GM18867 (cell line): ENCODE data around the gene RHD.
"Not testable (repeated sequence)": the region's sequence is repeated elsewhere in the genome, so short reads cannot be mapped to it uniquely, and the experiment has no call there.

Experiments
- ATAC-seq: cut with Tn5 transposase; IDR thresholded peaks from one replicate; pipeline ENCODE4 v1.9.1; 2021; ENCODE audit warnings: mild to moderate bottlenecking, moderate library complexity; ENCODE audit not compliant: unreplicated experiment

RHD gene

DNA sequence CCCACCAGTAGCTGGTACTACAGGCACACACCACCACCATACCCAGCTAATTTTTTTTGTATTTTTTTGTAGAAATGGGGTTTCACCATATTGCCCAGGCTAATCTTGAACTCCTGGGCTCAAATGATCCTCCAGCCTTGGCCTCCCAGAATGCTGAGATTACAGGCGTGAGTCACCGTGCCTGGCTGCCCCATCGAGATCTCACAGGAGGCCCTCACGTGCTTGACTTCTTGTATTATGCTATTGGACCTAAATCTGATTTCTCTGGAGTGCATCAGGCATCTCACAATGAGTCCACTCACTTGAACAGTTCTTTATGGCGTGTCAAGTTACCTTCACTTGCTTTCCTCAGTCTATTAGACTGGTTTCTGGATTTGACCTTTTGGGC is 15.7 kb upstream of the RHD start:
- ATAC-seq: no peak

DNA sequence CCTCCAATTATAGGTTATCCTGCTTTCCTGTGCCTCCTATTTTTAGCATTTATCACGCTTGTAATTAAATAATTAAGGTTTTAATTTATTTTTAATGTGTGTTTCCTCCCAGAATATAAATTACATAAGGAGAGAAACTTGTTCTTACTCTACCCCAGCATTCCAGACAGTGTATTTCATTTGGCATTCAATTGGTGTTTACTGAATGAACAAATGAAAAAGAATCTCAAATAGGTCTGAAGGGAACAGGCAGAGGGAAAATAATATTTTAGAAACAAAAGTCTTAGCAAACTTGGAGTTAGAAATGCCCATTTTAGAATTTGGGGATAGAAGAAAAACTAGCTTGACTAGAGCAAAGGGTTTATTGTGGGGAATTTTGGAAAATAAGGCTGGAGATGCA is 15.1 kb upstream of the RHD start:
- no peak for ATAC-seq

DNA sequence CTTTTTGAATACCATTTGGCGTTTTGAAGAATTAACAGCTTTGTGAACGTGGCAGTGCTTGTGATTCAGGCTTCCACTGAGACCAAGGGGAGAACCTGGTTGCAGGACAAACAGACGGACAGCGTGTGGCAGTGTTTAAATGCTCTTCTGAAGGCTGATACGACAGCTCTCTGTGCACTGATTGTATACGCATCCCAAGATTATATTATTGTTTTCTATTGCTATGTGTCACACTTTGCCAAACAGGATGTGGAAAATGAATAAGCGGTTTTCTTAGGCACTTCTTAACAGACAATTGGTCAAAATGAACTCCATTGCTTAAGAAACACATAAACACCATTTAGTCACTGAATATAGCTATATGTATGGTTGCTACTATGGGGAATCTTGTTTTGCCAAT is 12.5 kb upstream of the RHD start:
- ATAC-seq: not testable (repeated sequence)

DNA sequence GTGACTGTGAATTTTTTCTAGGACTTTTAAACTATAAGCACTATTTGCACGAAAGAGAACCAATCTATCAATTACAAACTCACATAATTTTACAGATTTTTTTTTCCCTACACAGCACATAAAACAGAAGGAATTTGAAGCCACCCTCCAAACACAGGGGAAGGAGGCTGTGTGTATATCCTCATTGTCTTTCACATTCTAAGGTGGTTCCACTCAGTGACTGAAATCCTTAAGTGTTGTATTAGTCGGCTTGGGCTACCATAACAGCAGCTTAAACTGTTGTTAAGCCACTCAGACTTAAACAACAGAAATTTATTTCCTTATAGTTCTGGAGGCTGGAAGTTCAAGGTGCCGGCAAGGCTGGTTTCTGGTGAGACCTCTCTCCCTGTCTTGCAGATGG is 12.0 kb upstream of the RHD start:
- not testable (repeated sequence) for ATAC-seq

DNA sequence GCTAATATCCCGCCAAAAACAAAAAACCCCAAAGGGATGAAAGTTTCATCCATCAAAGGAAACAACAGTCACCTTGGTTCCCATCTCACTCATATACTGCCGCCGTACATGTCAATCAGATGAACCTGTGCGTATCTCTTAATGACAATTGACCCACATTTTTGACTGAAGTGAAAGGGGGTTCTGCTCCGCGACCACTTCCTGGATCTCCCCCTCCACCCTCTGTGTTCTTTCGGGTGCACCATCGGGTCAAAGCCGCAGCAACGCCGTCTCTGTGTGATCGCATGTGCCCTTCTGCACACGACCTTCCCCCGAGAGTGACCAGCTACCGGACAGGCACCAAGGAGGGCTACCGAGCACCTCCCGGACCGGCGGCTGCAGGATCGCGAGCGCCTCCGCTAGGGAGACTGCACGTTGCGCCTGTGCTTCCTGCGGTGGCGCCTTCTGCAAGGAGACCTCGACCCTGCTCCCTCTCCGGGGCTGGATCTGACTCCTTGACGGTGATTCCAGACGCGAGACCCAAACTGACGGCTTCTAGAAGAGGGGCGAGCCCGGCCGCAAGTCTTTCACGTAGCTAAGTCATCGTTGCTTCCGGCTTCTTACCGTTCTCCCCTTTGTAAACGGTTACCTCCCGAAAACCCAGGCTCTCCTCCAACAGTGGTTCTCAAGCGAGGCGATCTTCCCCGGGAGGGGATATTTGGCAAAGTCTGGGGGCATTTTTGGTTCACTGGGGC is 5.6 kb upstream of the RHD start:
- ATAC-seq: peak; percentile 27

DNA sequence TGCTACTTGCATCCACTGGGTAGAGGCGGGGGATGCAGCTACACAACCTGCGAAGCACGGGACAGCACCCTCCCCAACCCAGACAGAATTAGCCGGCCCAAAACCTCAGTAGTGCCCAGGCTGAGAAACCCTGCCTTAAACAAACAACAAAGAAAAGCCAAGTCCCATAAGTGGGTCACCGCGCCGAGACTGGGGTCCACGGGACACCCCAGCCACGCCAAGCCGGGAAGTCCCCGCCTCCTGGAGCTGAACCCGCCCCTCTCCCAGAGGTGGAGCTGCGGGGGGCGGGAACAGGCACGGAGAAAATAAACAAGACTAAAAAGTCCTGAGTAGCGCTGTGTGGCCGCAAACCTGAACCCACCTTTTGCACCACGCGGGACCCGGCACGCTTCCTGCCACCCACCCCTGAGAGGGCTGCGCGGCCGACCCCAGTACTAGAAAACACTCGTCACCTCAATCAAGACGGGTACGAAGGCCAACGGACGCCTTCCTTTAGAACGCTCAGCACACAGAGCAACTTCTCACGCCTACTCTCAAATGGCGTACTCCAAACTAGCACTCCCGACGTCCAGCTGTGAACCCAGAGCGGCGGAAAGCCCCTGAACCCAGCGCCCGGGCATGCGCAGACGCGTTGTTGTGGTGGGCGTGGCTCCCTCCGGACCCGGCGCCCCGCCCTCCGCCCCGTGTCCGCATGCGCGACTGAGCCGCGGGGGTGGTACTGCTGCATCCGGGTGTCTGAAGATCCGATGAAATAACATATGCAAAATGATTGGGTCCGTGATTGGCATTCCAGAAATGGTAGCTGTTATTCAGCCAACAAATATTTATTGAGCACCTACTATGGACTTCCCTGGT is 4.8 kb upstream of the RHD start:
- ATAC-seq: peak; percentile 76

DNA sequence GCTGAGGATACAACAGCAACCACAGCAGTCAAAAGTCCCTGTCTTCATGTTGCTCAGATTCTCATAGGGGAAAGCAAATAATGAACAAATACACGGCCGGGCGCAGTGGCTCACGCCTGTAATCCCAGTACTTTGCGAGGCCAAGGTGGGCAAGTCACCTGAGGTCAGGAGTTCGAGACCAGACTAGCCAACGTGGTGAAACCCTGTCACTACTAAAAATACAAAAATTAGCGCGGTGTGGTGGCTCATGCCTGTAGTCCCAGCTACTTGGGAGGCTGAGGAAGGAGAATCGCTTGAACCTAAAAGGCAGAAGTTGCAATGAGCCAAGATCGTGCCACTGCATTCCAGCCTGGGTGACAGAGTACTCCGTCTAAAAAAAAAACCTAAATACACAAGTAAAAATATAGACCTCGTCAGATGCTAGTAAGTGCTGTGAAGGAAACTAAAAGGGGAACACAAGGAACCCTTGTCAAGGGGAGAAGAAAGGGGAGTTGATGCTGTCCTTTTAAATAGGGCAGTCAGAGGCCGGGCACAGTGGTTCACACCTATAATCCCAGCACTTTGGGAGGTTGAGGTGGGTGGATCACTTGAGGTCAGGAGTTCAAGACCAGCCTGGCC is 4.1 kb upstream of the RHD start:
- ATAC-seq: not testable (repeated sequence)

DNA sequence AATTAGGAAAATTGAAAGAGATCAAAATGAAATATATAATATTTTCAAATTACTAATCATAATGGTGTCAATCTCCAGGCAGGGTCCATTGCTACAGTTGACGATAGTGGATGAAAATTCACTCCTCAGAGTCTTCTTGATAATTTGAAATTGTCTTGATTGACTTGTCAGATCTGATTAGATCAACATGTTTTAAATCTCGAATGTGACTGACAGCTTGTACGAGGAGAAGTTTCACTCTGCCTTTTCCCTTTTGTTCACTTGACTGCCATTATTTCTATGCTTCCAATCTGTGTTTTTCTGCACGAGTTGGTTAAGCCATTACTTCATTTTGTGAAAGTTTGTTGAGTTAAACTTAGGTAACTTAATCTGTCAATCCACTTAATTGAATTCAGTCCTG is 3.3 kb downstream of the RHD start:
- ATAC-seq: not testable (repeated sequence)

DNA sequence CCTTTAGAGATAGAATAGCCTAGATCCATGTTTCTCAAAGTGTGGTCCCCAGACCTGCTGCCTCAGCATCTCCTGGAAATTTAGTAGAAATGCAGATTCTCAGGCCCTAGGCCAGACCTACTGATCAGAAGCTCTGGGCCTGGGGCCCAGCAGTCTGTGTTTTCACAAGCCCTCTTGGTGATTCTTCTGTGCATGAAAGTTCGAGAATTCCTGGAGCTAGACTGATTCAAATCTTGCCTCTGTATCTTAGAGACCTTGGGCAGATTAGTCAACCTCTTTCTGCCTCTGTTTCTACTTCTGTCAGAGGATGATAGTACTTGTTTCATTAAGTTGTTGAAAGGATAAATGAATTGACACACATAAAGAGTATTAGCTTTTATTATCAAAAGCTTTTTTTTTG is 5.0 kb downstream of the RHD start:
- not testable (repeated sequence) for ATAC-seq

DNA sequence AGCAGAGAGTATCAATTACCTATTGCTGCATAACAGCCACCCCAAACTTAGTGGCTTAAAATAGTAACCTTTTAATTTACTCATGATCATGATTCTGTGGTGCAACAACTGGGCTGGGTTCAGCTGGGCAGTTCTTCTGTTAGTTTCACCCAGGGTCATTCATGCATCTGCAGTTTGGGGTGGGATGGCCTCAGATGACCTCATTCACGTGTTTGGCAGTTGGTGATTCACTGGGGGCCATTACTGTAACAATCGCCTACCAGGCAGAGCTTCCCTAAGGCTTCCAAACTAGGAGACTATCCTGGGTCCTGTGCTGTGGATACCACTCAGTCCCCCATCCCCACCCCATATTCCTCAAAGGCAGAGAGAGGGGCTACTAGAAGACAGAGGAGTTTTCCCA is 6.0 kb downstream of the RHD start:
- ATAC-seq: not testable (repeated sequence)

DNA sequence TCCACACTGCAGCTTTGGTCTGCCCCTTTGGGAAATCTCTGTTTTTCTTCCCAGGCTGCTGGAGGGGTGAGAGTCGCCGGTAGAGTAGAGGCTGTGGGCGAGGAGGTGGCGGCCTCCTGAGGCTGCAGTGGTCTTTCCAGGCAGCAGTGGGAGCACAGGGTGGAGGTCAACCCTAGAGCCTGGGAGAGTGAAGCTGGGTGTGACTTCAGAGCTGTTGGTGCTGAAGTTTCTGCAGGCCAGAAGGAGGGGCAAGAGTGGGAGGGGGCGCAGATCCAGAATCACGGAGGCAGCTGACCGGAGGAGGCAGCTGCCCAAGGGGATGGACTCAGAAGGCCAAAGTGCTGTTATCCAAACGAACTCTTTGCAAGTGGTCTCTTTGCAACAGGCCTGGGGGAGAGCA is 6.5 kb downstream of the RHD start:
- not testable (repeated sequence) for ATAC-seq

DNA sequence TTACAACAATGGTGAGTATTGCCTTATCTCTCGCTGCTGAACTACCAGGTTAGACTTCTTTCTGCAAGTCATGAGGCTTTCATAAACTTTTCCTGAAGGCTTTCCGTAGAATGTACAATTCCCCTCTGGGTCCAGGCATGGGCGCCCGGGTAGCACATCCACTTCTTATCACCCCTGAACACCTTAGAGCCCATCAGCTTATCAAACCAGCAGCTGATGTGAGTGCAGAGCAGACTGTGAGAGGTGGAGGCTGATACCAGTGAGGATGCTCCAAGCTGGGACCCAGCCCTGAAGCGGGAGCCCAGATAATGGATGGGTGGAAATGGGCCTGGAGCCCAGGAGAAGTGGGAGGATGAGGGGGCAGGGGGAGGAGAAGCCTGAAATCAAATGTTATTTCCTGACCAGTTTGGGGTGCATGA is 7.4 kb downstream of the RHD start:
- not testable (repeated sequence) for ATAC-seq

DNA sequence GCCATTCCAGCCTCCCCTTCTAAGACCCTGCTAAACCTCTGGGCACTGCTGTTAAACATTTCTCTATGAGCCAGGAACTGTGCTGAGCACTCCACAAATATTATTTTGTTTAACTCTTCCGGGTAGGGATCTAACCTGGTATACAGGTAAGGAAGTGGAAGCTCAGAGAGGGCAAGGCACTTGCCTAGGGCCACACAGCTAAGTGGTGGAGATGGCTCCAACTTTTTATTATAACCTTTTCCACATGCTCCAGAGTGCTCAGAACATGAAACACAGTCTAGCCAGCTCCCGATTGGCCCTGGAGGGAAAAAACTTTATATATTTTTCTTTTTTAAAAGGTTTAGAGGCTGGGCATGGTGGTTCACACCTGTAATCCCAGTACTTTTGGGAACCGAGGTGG is 13.6 kb downstream of the RHD start:
- ATAC-seq: not testable (repeated sequence)

DNA sequence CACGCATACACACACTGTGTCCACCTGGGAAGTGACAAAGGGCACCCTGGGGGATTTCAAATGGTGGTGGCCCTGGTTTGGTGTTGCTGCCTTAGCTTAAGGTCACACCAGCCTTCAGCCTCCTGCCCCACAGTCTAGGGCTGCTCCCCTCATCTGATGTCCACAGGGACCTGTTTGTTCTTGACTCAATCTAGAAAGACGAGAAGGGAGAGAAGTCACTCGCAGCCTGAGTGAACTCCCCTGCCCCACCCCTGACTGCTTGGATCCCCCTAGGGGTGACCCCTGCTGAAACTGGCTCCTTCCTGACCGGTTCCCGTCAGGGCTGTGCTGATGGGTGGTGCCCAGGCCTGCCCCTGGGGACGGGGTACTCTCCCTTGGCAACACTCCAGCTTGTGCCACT is 14.9 kb downstream of the RHD start:
- not testable (repeated sequence) for ATAC-seq

DNA sequence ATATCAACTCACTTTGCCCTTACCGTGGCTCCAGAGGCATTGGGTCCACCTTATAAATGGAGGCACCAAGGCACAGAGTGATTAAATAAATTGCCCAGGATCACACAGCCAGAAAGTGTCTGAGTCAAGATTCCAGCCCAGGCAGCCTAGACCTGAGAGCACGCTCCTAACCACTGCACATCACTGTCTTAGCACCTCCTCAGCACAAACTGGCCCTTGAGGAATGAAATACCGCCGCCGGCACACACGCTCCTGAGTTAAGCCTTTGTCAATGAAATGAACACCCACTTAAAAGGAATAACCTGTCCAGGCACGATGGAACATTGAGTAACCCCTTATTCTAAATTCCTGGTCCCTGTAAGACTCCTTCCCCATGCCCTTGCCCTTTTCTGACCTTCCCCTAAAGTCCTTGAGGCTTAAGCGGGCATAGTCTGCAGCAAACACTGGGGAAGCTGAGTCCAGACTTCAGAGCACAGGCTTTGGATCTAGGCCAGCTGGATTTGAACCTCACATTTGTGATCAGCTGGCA is 16.3 kb downstream of the RHD start:
- ATAC-seq: not testable (repeated sequence)

DNA sequence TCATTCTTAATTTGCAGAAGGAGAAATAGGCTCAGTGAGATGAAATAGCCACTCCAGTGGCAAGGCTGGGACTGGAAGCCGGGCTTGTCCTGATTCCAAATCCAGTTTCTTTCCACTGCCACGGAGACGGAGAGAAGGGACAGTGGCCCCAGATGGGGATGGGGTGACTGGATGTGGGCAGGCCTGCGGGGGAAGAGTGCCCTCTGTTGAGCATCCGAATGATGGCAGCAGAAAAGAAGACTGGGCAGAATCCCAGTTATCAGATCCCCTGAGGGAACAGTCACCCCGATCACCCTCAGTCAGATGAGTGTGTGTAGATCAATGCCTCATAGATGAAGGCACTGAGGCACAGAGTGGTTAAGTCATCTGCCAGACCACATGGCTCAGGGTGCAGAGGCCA is 17.7 kb downstream of the RHD start:
- ATAC-seq: not testable (repeated sequence)

DNA sequence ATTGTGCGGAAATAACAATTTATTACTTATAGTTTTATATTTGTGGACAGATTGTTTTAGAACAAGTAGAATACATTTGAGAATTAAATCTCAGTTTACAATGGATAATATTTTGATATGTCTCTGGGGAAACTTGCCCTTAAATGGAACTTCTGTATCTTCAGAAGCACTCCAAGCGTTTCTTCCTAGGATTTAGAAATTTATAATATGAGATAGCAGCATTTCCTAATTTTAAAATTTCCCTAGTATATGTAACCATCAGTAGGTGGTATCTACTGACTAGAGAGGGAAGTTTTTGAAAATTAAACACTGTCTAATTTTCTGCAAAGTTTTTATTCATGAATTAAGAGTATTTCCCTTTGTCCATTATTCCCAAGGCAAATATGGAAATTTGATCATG is 21.1 kb downstream of the RHD start:
- not testable (repeated sequence) for ATAC-seq

DNA sequence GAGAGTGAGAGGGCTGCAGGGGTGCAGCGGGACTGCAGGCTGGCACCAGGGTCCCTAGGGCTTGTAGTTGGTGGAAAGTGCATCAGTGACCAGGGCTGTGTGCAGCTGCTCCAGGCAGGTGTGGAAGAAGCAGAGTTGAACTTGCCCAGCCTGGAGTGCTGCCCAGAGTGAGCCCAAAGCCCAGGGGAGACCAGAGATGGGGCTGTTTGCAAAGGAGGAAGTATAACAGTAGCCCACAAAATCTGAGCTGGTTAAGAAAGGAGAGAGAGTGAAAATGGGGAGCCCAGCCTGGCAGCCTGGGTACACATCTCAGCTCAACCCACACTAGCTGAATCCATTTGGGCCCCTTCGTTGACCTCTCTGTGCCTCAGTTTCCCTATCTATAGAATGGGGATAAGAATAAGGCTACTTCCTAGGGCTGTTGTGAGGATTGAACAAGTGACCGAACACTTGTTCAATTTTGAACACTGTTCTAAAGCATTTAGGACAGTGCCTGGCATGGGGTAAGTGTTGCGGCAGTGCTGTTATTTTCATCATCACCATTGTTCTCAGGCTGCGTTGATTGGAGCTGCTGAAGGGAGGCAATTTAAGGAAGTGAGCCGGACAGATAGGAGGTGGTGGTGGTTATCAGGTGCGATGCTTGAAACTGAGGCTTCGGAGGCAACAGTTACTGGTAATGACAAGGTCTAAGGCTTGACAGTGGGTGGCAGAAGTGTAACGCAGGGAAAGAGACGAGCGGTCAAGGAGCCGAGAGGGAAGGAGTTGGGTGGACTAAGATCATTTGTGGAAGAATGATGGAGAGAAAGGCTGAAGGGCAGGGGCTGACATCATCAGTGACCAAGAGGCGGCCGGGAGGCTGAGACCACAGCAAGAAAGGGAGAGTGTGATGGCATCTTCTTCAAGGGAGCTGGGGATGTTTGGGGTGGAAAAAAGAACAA is 22.8 kb downstream of the RHD start:
- ATAC-seq: not testable (repeated sequence)

DNA sequence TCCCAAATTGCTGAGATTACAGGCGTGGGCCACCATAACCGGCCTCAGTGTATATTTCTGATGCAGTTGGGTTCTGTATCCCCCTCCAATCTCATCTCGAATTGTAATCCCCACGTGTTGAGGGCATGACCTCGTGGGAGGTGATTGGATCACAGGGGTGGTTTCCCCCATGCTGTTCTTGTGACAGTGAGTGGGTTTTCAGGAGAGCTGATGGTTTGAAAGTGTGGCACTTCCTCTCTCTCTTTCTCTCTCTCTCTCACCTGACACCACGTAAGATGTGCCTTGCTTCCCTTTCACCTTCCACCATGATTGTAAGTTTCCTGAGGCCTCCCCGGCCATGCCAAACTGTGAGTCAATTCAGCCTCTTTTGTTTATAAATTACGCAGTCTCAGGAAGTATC is 24.2 kb downstream of the RHD start:
- ATAC-seq: not testable (repeated sequence)

DNA sequence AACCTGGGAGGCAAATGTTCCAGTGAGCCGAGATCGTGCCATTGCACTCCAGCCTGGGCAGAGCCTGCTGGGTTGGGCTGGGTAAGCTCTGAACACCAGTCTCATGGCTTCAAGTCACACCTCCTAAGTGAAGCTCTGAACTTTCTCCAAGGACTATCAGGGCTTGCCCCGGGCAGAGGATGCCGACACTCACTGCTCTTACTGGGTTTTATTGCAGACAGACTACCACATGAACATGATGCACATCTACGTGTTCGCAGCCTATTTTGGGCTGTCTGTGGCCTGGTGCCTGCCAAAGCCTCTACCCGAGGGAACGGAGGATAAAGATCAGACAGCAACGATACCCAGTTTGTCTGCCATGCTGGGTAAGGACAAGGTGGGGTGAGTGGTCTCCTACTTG is 28.4 kb downstream of the RHD start:
- ATAC-seq: not testable (repeated sequence)
